NB4 (cell line): ENCODE results near the gene IL15.

ENCODE experiments used
- MYC ChIP-seq: IDR thresholded peaks from 2 replicates; pipeline ENCODE4 v1.6.1; 2011; ENCODE audit warnings: low read depth, low read length
- POLR2A ChIP-seq: IDR thresholded peaks from 2 replicates; pipeline ENCODE4 v1.6.1; 2011; ENCODE audit warnings: mild to moderate bottlenecking; ENCODE audit not compliant: insufficient read length; ENCODE audit errors: extremely low read depth
- TF ChIP-seq, protein P1 (sequence below): IDR thresholded peaks from one replicate; pipeline ENCODE4 v1.5.1; 2012; ENCODE audit warnings: low read depth, low read length
- TF ChIP-seq, protein P2 (sequence below): IDR thresholded peaks from 2 replicates; pipeline ENCODE4 v1.6.1; 2011; ENCODE audit warnings: low read depth, low read length

DNA sequence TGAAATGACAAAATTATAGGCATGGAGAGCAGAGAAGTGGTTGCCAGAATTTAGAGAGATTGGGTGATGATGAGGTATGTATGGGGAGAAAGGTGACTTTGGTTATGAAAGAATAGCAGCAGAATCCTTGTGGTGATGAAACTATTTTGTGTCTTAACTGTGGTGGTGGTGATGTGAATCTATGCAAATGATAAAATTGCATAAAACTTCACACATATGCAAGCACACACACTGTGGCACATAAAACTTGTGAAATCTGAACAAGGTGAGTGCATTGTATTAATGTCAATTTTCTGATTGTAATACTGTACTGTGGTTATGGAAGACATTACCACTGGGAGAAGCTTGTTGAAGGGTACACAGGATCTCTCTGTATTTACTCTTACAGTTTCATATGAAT is 91.0 kb downstream of the IL15 start:
- TF ChIP-seq, protein P1, sequence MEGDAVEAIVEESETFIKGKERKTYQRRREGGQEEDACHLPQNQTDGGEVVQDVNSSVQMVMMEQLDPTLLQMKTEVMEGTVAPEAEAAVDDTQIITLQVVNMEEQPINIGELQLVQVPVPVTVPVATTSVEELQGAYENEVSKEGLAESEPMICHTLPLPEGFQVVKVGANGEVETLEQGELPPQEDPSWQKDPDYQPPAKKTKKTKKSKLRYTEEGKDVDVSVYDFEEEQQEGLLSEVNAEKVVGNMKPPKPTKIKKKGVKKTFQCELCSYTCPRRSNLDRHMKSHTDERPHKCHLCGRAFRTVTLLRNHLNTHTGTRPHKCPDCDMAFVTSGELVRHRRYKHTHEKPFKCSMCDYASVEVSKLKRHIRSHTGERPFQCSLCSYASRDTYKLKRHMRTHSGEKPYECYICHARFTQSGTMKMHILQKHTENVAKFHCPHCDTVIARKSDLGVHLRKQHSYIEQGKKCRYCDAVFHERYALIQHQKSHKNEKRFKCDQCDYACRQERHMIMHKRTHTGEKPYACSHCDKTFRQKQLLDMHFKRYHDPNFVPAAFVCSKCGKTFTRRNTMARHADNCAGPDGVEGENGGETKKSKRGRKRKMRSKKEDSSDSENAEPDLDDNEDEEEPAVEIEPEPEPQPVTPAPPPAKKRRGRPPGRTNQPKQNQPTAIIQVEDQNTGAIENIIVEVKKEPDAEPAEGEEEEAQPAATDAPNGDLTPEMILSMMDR: no peak
- TF ChIP-seq POLR2A (no peak), MYC (no peak)
- TF ChIP-seq, protein P2, sequence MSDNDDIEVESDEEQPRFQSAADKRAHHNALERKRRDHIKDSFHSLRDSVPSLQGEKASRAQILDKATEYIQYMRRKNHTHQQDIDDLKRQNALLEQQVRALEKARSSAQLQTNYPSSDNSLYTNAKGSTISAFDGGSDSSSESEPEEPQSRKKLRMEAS: no peak
